GM06990 (cell line): ENCODE data around the gene SIRPA.

Experiments
- DNase-seq: peaks from one replicate; pipeline ENCODE4 v3.0.0-alpha.2; 2011; ENCODE audit not compliant: insufficient read length; ENCODE audit errors: extremely low read depth
- H3K27me3 ChIP-seq: replicated peaks from 2 replicates; pipeline ENCODE4 v1.6.0; 2011; ENCODE audit warnings: low read length; ENCODE audit not compliant: control insufficient read depth, insufficient read depth
- H3K36me3 ChIP-seq: 2 replicates; pipeline ENCODE4 v1.5.1; 2011; ENCODE audit warnings: low read length; ENCODE audit not compliant: control insufficient read depth, insufficient read depth
- H3K4me3 ChIP-seq: replicated peaks from 2 replicates; pipeline ENCODE4 v1.5.1; 2011; ENCODE audit warnings: low read depth, mild to moderate bottlenecking, control low read depth, low read length
- TF ChIP-seq, protein P1 (sequence below): IDR thresholded peaks from 2 replicates; pipeline ENCODE4 v1.5.1; 2011; ENCODE audit warnings: low read length, control low read depth, mild to moderate bottlenecking, inconsistent platforms; ENCODE audit not compliant: insufficient read depth, poor library complexity, severe bottlenecking

The SIRPA gene

DNA sequence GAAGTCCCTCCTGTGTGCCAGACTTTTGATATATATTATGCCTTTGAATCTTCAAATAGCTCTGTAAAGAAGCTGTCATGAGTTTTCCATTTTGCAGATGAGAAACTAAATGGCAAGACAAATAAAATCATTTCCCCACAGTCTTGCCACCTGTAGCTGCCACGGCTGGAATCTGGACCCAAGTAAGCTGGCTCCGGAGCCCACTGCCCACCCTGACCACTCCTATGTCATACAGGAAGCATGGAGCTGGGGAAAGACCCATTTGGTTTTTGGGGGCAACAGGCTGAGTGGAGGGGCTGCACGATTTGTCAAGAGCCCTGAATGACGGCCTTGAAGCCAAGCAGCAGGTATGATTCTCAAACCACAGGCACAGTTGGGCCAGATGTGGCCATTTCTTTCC is 10.0 kb upstream of the SIRPA start:
- Histone ChIP-seq H3K36me3 (no peaks in the 10 kb centered on the region), H3K27me3 (no peaks in the 10 kb centered on the region; the same call in 1 of the 2 replicates), H3K4me3 (no peak overlapping the region)
- DNase-seq: no peak
- TF ChIP-seq, protein P1, sequence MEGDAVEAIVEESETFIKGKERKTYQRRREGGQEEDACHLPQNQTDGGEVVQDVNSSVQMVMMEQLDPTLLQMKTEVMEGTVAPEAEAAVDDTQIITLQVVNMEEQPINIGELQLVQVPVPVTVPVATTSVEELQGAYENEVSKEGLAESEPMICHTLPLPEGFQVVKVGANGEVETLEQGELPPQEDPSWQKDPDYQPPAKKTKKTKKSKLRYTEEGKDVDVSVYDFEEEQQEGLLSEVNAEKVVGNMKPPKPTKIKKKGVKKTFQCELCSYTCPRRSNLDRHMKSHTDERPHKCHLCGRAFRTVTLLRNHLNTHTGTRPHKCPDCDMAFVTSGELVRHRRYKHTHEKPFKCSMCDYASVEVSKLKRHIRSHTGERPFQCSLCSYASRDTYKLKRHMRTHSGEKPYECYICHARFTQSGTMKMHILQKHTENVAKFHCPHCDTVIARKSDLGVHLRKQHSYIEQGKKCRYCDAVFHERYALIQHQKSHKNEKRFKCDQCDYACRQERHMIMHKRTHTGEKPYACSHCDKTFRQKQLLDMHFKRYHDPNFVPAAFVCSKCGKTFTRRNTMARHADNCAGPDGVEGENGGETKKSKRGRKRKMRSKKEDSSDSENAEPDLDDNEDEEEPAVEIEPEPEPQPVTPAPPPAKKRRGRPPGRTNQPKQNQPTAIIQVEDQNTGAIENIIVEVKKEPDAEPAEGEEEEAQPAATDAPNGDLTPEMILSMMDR: no peak

GRCh38 chr20:1885940-1886693 is 9.1 kb upstream of the SIRPA start:
- DNase-seq: no peak
- H3K36me3 ChIP-seq: no peaks in the 10 kb centered on the region

DNA sequence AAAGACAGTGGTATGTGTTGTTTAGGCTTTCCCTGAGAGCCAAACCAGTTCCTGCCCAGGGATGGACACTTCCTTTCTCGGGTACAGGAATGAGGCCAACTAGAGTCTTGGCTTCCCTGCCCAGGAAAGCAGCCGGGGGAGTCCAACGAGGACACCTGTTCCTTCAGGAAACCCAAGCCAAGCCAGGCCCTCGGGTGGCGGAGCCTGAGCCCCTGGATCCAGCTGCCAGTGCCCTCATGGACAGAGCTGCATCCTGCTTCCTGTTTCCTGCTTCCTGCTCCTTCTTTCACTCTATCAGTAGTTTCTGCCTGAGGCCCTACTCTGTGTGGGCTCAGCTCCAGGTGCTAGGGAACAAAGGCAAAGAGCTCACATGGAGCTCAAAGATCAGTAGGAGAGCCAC is 7.9 kb upstream of the SIRPA start:
- Histone ChIP-seq H3K27me3 (no peaks in the 10 kb centered on the region; the same call in 1 of the 2 replicates), H3K36me3 (no peaks in the 10 kb centered on the region), H3K4me3 (no peak overlapping the region)
- TF ChIP-seq, protein P1: no peak
- no peak for DNase-seq

More at GRCh38 chr20:1885940-1886693, 9.1 kb upstream of the SIRPA start:
- Histone ChIP-seq H3K4me3 (no peak overlapping the region), H3K27me3 (no peaks in the 10 kb centered on the region; the same call in 1 of the 2 replicates)
- TF ChIP-seq, protein P1: no peak

DNA sequence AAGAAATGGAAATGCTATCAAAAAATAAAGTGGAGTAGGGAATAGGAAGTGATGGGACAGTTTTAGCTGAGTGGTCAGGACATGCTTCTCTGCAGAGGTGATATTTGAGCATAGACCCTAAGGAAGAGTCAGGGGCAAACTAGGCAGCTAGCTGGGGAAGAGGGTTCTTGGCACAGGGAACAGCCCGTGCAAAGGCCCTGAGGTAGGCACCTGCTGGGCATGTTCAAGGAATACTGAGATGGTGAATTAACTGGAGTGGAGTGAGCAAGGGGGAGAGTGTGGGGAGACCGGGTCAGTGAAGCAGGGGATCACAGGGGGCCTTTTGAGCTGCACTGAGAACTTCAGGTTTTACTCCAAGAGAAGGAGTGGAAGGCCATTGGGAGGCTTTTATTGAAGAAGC is 7.5 kb upstream of the SIRPA start:
- TF ChIP-seq, protein P1: no peak

GRCh38 chr20:1888796-1889463 is 6.3 kb upstream of the SIRPA start:
- TF ChIP-seq, protein P1: no peak
- Histone ChIP-seq H3K4me3 (no peak overlapping the region), H3K27me3 (no peaks in the 10 kb centered on the region; the same call in 1 of the 2 replicates), H3K36me3 (no peaks in the 10 kb centered on the region)
- DNase-seq: no peak

More for the DNA sequence above, 7.5 kb upstream of the SIRPA start:
- no peak for DNase-seq
- Histone ChIP-seq H3K27me3 (no peaks in the 10 kb centered on the region; the same call in 1 of the 2 replicates), H3K36me3 (no peaks in the 10 kb centered on the region), H3K4me3 (no peak overlapping the region)
